NCI-H226 (cell line): Measurements from ENCODE around the gene KRT72.

Source experiments
- DNase-seq: peaks from one replicate; pipeline ENCODE4 v3.0.0-alpha.2; 2015

Gene KRT72

DNA sequence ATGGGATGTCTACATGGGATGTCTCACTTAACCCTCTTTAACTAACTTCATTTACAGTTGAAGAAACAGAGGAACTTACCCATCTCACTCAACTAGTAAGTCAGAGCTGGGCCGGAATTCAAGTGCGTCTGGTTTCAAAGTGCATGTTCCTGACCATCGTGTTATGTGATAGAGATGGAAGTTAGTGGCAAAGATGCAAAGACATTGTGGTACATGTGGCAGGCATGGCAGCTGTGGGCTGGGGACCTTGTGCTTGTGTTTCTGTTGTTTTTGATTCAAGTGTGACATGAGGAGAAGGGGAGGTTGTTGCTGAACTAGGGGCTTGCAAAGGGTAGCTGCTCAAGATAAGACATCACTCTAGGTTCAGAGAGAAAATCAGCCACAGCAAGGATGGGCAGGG lies 25.3 kb downstream of the KRT72 start:
- no peak for DNase-seq

DNA sequence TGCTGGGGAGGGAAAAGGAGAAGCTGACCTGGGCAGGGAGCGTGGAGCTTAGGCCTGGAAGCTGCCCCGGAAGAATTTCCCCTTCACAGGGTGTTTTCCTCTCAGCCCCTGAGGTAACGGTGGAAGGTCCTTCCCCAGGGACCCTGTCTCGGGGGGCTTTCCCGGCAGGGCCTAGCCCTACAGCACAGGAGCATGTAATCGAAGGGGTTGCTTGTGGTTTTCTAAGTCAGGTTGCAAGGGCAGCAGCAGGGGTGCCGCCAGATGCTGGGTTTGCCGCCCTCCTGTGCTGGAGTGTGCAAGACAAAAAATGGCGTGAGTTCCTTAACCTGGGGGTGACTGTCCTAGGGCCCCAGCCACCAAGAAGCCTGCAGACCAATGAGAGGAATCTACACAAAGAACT lies 26.0 kb downstream of the KRT72 start:
- no peak for DNase-seq

DNA sequence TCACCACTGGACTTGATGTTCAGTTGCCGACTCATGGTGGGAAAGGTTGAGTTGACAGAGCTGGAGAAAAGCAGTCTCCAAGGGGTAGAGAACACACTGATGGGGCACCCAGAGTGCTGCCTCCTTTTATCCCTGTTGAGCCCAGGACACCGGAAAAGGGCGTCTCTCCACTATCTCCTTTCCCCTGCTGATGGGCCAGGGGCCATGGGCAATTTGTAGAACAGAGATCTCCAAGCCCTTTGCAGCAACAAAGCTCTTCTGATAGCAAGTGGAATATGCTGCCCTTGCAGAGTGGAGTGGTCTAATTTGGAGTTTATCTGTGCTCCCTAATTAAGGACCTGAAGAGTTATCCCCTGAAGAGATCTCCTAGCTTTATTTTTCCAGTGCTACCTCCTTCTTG lies 27.5 kb downstream of the KRT72 start, which contains the start of gene KRT74:
KRT74 (minus strand) TSS at position 101 of the 400 bp plus-strand sequence; CDS start at position 35, 66 bp downstream.
- no peak for DNase-seq

DNA sequence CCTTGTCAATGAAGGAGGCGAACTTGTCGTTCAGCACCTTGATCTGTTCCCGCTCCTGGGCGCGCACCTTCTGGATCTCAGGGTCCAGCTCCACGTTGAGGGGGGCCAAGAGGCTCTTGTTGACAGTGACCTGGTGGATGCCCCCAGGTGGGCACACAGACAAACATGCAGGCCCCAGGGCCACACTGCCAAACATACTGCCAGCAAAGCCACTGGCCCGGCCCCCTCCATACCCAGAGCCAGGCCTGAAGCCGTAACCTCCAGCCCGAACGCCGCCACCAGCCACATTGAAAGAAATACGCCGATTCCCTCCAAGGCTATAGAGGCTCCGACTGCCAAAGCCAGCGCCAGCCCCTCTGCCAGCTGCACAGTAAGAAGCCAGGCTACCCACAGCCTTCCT lies 28.0 kb downstream of the KRT72 start:
- no peak for DNase-seq

DNA sequence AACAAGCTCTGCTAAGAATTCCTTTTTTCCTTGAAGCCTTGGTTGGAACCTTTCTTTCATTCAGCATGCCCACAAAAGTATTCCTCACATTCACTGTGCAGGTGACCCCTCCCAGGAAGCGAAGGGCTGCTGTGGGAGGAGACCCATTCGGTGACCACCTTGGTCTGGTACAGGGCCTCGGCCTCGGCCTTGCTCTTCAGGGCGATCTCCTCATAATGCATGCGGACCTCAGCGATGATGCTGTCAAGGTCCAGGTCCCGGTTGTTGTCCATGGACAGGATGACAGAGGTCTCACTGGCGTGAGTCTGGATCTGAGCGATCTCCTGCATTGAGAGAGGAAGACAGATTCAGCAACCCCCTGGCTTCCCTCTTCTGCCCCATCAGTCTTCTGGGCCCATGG lies 30.8 kb downstream of the KRT72 start:
- DNase-seq = no peak

DNA sequence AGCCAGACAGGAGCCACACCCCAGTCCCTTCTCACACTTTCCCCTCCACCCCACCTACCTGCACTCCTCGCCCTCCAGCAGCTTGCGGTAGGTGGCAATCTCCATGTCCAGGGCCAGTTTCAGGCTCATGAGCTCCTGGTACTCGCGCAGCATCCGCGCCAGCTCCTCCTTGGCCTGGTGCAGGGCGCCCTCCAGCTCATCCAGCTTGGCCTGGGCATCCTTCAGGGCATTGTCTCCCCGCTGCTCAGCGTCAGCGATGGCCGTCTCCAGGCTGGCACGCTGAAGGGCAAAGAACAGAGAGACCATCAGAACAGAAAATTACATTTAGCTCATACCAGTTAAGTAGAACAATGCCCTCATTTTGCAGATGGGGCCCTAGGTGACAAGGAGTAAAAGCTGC lies 33.2 kb downstream of the KRT72 start:
- DNase-seq = no peak

DNA sequence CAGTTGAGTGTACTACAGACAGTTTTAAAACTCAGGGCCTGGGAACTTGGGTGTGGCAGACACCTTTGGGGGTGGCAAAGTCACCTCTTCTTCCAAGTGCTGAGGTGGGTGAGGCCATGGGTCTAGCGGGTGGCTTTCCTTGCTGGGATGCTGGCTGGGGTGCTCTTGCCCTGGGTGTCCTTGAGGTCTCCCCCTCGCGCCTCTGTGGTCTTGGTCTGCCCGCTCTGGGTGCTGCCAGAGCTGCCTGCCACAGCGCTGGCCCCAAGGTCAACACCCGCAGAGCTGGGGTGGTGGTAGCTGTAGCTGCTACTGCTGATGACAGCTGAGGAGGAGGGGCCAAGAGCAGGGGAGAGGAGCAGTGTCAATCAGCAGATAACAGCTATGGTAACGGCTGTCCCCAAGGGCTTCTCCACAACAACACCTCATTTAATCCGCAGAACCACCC lies 34.4 kb downstream of the KRT72 start:
- no peak for DNase-seq

DNA sequence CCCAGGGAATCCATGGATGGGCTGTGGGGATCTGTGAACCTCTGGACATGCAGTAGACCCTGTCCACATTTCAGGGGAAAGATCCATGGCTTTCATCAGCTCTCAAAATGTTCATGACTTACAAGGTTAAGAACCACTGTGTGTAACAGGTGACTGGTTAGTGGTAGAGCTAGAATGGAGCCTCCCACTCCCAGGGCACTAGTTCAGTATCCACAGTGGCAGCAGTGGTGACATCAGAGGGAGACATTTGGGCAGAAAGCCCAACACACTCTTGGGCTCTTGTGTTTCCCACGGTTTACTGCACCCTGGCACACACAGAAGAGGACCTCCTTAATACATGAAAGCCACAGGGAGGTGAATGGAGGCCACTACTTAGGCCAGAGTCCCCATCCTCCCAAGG lies 36.7 kb downstream of the KRT72 start:
- DNase-seq = no peak

DNA sequence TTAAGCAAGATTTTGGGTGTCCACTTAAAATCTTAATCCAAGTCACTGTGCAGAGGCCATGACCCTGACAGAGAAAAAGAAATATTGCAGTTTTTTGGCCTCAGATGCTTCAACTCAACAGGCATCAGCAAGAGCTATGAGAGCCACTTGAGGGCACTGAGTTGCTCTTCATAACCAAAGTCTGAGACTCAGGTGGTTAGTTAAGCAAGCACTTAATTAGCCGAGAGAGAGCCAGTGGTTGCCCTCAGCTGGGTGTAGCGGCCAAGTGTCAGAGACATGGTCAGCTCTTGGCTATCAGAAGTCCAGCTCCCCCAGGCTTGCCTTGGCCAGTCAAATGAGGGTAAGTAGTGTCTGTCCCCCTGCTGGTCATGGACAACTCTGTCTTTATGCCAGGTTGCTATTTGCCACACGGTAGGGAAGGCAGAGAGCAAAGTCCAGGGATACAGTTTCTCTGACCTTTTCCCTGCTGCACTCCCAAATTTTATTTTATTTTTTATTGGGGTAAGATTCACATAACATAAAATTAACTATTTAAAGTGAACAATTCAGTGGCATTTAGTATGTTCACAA lies 39.3 kb downstream of the KRT72 start:
- no peak for DNase-seq

DNA sequence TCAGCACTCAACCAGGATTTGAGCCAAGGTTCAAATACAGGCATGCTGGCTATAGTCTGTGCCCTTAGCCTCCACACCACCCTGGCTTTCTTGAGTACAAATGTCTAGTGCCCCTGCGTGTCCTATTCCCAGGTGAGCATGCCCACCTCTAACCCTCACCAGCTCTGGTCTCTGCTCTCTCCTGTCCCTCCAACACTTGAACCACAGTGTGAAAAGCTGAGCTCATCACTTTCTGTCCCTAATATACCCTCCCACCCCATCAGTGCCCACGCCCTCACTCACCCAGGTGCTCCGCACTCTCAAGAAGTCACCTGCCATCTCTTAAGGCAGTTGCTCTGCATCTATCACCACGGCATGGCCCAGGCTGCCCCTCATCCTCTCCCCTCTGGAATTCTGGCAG lies 41.3 kb downstream of the KRT72 start:
- DNase-seq = no peak

DNA sequence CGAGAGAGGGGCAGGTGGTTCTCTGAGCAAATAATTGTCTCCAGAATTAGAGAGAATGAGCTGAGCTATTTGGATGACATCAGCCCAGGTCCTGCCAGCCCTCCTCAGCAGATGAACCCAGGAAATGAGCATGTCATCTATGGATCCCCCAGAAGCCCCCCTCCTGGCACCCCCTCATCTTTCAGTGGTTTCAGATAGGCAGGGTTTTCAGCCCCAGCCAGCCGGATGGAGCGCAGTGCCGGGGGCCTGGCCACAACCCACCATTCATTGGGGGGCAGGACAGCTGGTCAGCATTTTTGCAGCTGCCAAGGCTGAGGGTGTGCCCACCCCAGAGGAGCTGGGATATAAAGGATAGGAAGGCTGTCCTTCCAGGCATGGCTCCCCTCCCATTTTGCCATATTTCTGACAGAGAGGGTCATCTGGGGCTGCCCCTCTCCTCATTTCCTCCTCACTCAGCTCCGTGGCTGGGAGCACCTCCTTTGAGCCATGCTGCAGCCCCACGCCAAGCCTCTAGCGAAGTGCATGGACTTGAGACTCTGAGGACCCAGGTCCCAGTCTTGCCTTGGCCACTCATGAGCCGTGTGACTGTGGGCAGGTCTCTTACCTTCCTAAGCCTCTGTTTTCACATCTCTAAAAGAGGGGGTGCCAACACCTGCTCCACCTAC lies 42.4 kb downstream of the KRT72 start:
- DNase-seq = no peak

DNA sequence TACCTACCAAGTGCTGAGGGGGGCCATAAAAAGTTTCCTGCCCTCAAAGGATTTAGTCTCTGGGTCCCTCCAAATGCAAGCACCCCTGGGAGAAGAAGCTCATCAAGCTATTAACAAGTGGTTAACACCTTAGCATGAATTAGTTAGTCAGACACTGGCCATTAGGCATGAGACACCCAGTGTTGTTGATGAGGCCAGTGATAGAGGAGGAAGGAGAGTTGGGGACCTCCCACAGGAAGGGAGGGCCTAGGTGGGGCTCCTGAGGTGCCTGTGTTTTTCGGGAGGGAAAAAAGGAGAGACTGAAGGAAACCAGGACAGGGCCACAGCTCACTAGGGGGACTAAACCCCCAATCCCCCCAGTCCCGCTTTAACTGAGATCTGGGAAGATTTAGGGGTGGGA lies 43.8 kb downstream of the KRT72 start:
- no peak for DNase-seq

DNA sequence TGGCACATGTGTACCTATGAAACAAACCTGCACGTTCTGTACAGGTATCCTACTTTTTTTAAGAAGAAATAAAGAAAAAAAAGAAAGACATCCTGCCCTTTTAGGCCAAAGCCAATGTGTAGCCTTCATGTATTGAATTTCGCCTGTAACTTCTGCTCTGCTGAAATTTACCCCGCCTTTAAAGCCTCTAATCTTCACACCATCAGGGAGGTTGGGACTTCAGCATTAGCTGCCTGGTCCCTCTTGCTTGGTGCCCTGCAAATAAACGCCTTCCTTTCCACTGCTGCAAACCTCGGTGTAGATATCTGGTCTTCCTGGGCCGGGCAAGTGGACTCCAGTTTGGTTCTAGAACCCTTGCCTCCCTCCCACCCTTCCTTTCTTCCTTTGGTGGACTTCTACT lies 45.7 kb downstream of the KRT72 start:
- no peak for DNase-seq

DNA sequence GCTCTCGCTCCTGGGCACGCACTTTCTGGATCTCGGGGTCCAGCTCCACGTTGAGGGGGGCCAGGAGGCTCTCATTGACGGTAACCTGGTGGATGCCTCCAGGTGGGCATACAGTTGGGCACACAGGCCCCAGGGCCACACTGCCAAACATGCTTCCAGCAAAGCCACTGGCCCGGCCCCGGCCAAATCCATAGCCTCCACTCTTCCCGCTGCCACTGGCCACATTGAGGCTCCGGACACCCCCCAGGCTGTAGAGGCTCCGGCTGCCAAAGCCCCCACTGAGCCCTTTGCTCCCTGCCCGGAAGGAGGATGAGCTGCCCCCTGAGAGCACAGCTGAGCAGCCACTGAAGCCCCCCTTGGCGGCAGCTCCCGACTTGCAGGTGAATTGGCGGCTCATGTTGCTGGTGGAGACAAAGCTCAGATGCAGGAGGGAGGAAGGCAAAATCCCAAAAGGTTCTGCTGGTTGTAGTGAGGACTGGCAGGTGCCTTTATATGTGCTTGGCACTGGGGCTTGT lies 48.5 kb downstream of the KRT72 start, which contains the start of gene KRT71:
KRT71 (minus strand) TSS at position 465 of the 515 bp plus-strand sequence; CDS start at position 397, 68 bp downstream.
- no peak for DNase-seq

DNA sequence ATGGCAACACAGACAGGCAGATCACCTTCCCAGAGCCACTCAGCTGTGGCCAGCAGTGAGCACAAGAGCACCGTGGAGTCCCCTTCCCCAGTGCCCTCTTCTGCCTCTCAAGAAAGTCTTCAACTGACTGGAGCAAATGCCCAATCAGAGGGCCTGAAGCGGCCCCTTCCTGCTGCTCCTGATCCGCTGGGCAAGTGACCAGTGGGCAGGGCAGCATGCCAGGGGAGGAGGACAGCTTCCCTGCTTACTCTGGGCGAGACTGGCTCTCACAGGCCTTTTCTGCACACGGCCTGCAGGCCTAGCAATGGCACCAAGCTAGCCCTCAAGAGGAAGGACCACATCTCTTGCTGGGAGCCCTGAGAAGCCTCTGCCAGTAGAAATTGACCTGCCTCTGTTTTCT lies 49.2 kb downstream of the KRT72 start:
- DNase-seq = no peak

DNA sequence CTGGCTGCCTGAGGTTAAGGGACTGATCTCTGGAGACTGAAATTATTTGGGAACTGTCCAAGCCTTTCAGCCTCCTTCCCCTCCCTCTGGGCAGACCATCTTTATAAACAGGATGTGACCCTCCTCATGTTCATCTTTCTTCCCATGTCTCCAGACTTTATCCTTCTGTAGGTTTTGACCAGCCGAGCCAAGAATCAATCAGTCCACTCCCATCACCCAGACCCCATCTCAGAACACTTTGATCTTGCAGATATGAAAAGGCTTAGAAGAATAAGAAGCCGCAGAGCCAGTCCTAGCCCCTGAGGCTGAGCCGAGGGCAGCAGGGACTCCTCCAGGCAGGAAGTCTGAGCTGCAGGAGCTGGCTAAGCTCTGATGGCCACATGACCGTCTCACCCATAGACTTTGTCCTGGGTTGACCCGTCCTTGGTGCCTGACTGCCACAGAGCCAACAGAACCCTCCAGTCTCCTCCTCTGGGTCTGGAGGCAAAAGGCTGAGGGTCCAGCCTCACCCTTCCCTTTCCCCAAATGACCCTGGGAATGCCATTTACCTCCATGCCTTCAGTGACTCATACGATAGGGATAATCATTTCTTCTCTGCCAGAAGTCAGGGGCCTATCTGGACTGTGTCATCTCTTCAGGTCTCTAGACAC lies 49.9 kb downstream of the KRT72 start:
- peak; percentile 33 for DNase-seq

DNA sequence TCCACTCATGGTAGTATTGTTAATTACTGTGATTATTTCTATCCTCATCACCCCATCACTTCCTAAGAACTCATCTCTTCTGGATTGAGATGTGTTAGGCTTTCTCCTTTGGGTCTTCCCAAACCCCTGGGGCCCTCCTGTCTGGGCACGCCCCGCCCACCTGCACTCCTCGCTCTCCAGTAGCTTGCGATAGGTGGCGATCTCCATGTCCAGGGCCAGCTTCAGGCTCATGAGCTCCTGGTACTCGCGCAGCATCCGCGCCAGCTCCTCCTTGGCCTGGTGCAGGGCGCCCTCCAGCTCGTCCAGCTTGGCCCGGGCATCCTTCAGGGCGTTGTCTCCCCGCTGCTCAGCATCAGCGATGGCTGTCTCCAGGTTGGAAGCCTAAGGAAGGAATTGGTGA lies 55.1 kb downstream of the KRT72 start:
- DNase-seq = no peak

DNA sequence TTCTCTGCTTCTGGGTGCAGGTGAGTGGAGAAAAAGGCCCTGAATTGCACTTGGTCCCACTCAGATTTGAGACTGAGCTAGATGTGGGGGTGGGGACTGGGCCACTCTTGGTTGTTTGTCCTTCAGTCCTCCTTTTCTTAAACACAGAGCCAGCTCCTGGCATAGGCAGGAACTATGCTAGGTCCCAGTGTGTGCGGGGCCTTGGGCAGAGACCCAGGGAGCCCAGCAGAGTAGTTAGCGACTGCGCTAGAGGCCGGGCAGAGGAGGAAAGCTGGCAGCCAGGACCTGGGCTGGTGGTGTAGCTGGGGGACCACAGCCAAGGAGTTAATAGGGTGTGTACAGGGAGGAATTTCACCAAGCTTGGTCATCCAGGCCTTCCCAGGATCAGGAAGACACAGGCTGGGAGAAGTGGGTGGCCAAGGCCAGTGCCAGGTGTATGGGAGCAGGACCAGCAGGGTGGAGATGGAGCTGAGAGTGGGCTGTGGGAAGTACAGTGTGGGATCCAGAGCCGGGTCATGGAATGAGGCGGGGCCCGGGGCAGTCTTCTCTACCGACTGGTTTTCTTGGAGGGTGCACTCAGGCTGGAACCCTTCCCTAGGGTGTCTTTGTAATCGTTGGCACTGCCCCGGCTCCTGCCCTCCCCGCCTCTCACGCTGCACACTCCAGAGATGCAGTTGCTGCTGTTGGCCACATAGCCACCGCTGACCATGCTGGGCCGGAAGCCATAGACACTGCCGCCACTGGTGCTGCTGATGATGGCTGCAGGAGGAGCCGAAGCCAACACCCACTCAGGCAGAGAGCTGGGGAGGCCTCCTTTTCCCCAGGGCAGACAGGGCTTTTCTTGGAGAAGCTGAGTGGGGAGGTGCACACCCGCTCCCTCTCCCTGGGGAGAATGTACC lies 57.0 kb downstream of the KRT72 start:
- DNase-seq = no peak

DNA sequence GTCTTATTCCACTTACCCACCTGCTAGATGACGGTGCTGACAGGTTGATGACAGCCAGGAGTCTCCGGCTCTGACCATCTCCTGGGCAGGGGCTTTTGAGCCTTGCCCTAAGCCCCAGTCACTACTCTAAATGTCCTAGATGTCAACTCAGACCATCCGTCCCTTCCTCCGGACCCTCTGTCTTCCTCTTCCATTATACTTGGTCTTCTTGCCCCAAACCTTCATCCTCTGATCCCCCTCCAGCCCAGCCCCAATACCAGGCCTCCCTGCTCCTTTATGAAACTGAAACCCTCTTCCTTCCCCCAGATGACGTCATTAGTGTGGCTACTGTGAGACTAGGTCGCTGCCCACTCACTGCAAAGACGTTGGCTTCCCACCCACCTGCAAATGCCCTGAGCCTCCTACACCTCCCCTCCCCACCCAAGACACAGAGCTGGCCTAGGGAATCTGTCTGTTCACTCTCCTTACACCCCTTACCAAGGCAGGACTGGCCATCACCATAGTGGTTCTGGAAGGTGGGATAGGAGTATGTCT lies 58.4 kb downstream of the KRT72 start:
- DNase-seq = no peak

DNA sequence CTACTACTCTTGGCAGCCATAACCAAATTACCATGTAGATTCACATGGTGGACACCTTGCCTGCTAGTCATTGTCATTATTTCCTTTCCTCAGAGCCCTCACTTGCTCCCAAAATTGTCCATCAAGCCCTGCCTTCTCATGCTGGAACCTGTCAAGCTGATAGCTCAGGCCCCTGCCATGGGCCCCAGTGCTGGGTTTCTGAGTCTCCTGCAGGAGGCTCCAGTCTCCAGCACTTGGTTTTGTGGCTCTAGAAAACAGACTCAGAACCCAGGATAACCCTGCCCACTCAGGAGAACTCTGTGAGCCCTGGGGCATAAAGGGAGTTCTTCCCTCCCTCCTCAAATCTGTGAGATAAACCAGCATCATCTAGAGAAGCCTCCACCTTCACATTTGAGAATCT lies 59.1 kb downstream of the KRT72 start:
- DNase-seq = peak; percentile 34

DNA sequence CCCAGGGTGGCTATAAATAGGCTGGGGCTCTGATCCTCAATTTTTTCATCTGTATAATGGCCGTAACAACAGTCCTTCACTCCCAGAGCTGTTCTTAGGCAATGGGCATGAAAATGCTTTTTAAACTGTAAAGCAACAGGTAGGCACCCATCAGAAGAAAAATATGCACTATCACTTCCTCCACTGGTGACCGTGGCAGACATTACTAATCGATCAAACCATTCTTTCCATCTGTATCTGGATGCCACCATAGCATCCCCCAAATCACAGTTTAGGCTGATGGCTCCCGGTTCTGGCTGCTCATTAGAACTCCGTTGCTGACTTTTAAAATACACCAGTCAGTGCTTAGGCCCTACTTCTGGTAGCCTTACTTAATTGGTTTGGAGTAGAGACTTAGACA lies 59.6 kb downstream of the KRT72 start:
- DNase-seq = no peak

DNA sequence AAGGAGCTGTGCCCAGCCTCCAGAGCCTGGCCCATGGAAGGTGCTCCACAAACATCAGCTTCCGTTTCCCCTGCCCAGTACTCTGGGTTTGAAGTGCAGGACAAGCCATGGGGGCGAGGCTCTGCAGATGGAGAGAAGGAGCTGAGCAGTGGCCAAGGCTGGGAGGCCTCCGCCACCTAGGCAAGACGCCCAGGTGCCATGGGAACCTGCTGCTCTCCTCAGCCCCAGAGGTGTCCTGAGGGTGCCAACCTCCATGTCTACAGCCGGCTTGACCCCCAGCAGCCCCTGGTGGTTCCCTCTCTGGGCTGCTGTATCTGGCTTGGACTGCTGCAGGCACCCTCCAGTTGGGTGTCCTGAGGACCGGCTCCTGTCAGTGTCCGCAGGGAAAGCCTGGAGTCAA lies 60.7 kb downstream of the KRT72 start:
- no peak for DNase-seq

DNA sequence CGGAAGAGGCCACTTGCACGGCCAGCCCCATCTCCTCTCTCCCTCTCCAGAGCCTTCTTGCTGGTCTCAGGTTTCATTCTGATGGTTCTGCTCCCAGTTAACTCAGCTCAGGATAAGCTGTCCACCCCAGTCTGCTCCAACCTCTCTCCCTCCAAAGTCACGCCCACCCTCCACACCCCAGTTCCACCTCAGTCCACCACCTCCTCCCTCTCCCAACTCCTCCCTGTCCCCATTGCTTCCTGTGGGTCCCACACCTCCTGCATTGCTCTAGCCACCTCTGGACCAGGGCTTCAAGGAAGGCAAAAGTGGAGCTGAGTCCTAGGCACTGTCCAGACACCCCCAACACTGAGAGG lies 61.5 kb downstream of the KRT72 start:
- no peak for DNase-seq
